ENCODE measurements around the gene RPS6KB2.

RPS6KB2 gene

DNA sequence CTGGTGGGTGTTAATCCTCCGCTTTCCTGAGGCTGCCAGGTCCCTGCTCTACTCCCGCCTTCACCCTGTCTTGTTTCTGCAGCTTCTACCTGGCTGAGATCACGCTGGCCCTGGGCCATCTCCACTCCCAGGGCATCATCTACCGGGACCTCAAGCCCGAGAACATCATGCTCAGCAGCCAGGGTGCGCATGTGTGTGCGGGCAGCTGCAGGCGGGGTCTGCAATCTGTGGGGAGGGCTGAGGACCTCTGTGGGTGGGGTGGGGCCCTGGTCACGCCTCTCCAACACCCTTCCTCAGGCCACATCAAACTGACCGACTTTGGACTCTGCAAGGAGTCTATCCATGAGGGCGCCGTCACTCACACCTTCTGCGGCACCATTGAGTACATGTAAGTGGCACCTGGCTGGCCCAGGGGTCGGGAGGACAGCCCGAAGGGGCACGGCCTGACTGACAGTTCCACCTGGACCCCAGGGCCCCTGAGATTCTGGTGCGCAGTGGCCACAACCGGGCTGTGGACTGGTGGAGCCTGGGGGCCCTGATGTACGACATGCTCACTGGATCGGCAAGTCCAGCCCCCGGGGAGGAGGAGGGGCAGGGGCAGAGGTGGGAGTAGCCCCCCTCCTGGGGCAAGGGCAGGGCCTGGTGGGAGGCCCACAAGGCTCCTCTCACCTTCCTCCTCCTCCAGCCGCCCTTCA, 4.5 kb downstream of the RPS6KB2 start:
- no peak overlapping the region for H3K4me3 ChIP-seq (ENCODE audit: control insufficient read depth, low read depth, low read length)
- TF ChIP-seq, protein P1, sequence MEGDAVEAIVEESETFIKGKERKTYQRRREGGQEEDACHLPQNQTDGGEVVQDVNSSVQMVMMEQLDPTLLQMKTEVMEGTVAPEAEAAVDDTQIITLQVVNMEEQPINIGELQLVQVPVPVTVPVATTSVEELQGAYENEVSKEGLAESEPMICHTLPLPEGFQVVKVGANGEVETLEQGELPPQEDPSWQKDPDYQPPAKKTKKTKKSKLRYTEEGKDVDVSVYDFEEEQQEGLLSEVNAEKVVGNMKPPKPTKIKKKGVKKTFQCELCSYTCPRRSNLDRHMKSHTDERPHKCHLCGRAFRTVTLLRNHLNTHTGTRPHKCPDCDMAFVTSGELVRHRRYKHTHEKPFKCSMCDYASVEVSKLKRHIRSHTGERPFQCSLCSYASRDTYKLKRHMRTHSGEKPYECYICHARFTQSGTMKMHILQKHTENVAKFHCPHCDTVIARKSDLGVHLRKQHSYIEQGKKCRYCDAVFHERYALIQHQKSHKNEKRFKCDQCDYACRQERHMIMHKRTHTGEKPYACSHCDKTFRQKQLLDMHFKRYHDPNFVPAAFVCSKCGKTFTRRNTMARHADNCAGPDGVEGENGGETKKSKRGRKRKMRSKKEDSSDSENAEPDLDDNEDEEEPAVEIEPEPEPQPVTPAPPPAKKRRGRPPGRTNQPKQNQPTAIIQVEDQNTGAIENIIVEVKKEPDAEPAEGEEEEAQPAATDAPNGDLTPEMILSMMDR (IDR thresholded peaks at IDR 0.05; ENCODE audit: control insufficient read depth, insufficient read depth, low read depth, low read length, missing control alignments): no peak
- DNase-seq (ENCODE audit: low read depth): no peak

DNA sequence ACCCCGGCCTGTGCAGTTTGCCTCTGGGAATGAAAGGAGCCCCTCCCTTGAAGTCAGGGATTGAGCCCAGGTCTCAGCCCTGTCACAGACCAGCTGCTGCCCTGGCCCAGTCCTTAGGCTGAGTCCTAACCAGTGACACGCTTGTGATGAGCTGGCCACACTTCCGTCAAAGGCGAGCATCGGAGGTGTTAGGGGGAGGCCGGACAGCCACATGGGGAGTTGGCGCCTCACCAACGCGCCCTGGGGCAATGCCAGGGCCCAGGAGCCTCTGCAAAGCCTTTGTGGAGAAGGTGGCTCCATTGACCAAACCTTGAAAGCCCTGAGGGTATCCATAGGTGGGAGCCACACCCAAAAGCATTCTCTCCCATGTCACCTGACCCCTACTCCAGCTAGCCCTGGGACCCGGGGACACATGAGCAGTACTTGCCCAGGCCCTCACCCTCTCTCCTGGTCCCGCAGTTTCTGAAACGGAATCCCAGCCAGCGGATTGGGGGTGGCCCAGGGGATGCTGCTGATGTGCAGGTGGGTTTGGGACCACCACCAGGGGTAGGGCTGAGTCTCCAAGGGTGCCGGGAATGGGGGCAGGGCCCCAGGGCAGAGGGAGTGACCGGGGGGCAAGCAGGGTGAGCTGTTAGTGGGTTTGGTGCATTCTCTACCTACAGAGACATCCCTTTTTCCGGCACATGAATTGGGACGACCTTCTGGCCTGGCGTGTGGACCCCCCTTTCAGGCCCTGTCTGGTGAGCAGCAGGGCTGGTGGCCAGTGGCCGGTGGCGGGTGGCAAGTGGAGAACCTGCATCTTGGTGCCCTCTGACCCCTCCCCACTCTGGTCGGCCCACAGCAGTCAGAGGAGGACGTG, 5.5 kb downstream of the RPS6KB2 start:
- DNase-seq (ENCODE audit: low read depth): no peak
- no peak overlapping the region for H3K4me3 ChIP-seq (ENCODE audit: control insufficient read depth, low read depth, low read length)
- TF ChIP-seq, protein P1 (IDR thresholded peaks at IDR 0.05; ENCODE audit: control insufficient read depth, insufficient read depth, low read depth, low read length, missing control alignments): no peak

DNA sequence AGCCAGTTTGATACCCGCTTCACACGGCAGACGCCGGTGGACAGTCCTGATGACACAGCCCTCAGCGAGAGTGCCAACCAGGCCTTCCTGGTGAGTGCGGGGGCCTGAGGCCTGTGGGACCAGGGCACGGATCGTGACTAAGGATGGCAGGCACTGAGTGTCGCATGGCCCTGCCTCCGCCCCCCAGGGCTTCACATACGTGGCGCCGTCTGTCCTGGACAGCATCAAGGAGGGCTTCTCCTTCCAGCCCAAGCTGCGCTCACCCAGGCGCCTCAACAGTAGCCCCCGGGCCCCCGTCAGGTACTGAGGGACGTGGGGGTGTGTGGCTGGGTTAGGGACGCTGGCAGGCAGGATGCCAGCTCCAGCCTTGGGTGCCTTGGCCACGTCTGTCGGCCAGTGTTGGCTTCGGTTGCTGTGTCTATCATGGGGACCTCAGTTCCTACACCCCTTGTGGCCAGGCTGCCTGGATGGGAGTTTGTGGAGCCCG, 6.1 kb downstream of the RPS6KB2 start:
- no peak for DNase-seq (ENCODE audit: low read depth)
- H3K4me3 ChIP-seq (ENCODE audit: control insufficient read depth, low read depth, low read length): no peak overlapping the region

DNA sequence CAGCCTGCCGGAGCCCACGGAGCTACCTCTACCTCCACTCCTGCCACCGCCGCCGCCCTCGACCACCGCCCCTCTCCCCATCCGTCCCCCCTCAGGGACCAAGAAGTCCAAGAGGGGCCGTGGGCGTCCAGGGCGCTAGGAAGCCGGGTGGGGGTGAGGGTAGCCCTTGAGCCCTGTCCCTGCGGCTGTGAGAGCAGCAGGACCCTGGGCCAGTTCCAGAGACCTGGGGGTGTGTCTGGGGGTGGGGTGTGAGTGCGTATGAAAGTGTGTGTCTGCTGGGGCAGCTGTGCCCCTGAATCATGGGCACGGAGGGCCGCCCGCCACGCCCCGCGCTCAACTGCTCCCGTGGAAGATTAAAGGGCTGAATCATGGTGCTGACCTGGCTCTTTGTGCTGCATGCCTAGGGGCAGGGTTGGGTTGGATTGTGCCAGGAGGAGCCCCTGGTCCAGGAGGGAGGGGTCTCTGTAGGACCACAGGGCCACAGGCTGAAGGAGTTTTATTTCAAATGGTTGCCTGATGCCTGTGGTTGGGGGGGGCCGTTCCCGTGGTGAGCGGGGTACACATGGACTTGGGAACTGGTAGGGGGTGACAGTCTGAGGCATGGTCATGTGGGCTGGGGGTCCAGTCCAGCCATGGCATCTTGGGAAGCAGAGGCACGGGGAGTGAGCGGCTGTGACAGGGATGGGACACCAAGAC, 6.9 kb downstream of the RPS6KB2 start:
- no peak overlapping the region for H3K4me3 ChIP-seq (ENCODE audit: control insufficient read depth, low read depth, low read length)

More for the DNA sequence above, 6.1 kb downstream of the RPS6KB2 start:
- TF ChIP-seq, protein P1 (IDR thresholded peaks at IDR 0.05; ENCODE audit: control insufficient read depth, insufficient read depth, low read depth, low read length, missing control alignments): no peak

DNA sequence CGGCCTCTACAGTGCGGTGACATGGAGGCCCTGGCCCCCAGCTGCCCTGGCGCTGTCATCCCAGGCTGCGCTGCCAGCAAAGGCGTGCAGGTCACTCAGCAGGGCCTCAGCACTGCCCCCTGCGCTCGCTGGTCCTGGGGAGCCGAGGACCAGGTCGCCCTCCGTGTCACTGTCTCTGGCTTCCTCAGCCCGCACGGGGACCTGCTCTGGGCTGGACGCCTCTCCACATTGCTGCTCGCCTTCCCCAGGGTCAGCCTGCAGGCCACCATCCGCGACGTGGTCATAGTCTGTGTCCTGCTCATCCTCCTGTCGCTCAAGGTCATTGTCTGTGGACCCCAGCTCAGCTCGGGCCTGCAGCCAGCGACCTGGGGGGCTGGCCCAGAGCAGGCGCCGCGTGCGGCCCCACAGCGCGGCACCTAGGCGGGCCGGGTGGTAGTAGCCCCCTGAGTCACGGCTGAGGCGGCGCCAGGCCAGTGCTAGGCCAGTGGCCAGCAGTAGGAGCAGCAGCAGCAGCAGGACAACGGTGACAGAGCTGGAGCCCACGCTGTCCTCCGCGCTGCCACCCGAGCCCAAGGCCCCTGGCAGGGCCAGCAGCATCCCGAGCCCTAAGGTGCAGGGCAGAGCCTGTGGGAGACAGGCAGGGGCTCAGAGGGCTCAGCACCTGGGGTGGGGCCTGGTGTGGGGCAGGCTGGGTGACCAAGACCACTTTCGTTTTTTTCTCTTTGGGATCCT, 7.6 kb downstream of the RPS6KB2 start:
- H3K4me3 ChIP-seq (ENCODE audit: control insufficient read depth, low read depth, low read length): no peak overlapping the region

More for the DNA sequence above, 6.9 kb downstream of the RPS6KB2 start:
- TF ChIP-seq, protein P1 (IDR thresholded peaks at IDR 0.05; ENCODE audit: control insufficient read depth, insufficient read depth, low read depth, low read length, missing control alignments): no peak
- DNase-seq (ENCODE audit: low read depth): no peak

More for the DNA sequence above, 7.6 kb downstream of the RPS6KB2 start:
- TF ChIP-seq, protein P1 (IDR thresholded peaks at IDR 0.05; ENCODE audit: control insufficient read depth, insufficient read depth, low read depth, low read length, missing control alignments): no peak
- DNase-seq (ENCODE audit: low read depth): no peak
